OCI-LY7 (cell line): ENCODE results near the gene KBTBD4.

ENCODE experiments used
- CTCF ChIP-seq: fragments of 200-600 bp; sonication (generic); conservative IDR thresholded peaks from 2 replicates; pipeline ENCODE4 v1.5.1; 2014; ENCODE audit warnings: mild to moderate bottlenecking, antibody characterized with exemption, low read length, moderate library complexity, mixed read lengths
- EZH2phosphoT487 ChIP-seq: fragments of 200-600 bp; sonication (generic); IDR thresholded peaks from 2 replicates; pipeline ENCODE4 v1.6.1; 2018; ENCODE audit warnings: low read depth, borderline replicate concordance, mild to moderate bottlenecking, mixed run types, antibody characterized with exemption, low read length, moderate library complexity, mixed read lengths

- TF ChIP-seq CTCF, result peak; percentile 88
- TF ChIP-seq EZH2phosphoT487, result no peak
Observed at GRCh38 chr11:47616726-47617416, 38.1 kb upstream of the KBTBD4 start.
